ENCODE data around the gene COPS2. TPM values are rescaled to one million over a fixed set of nuclear protein-coding genes. Genes with fewer than 3 reads are reported as not detected.
A peak's percentile ranks its signal among the peaks of the same experiment; 100 is the strongest.

The COPS2 gene
- total and polyA plus RNA-seq, 9 of the 15 experiments (the other 6 are each of a cell fraction or from before 2014, with no cell fraction given), result 66.4 to 154 (median 117) TPM

DNA sequence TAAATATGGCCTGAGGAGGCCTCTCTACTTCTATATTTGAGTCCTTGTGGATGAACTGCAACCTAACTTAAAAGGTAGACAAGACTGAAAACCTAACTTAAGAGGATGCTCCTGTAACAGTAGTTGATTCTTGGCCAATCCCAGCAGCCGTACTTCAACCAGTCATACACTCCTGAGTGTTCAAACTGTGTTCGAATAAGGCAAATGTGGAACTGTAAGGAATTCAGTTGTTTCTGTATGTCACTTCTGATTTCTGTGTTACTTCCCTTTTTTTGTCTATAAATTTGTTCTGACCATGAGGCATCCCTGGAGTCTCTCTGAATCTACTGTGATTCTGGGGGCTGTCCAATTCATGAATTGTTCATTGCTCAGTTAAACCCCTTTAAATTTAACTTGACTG, 35.2 kb upstream of the COPS2 start (continued):
- TF ChIP-seq ZKSCAN3 (CRISPR knock-in tag; IDR thresholded peaks at IDR 0.05) (no peak), ELF1 (tag; IDR thresholded peaks at IDR 0.05) (no peak), ZNF134 (CRISPR knock-in tag; conservative IDR thresholded peaks at IDR 0.05) (no peak), TBP (optimal IDR thresholded peaks at IDR 0.05; ENCODE audit: low read depth, low read length) (no peak), ZKSCAN1 (IDR thresholded peaks at IDR 0.05; ENCODE audit: low read depth, low read length) (no peak), FOXM1 (IDR thresholded peaks at IDR 0.05; ENCODE audit: low read depth) (peak; percentile 93), FOXM1 (CRISPR knock-in tag; IDR thresholded peaks at IDR 0.05; ENCODE audit: low read depth) (no peak), ZNF146 (CRISPR knock-in tag; IDR thresholded peaks at IDR 0.05; ENCODE audit: unreplicated experiment) (no peak), HMG20A (CRISPR knock-in tag; conservative IDR thresholded peaks at IDR 0.05) (no peak), CC2D1A (IDR thresholded peaks at IDR 0.05) (peak; percentile 86; the same call in 1 of the 2 replicates), PPARD (CRISPR knock-in tag; IDR thresholded peaks at IDR 0.05) (no peak)
- TF ChIP-seq, protein P1, sequence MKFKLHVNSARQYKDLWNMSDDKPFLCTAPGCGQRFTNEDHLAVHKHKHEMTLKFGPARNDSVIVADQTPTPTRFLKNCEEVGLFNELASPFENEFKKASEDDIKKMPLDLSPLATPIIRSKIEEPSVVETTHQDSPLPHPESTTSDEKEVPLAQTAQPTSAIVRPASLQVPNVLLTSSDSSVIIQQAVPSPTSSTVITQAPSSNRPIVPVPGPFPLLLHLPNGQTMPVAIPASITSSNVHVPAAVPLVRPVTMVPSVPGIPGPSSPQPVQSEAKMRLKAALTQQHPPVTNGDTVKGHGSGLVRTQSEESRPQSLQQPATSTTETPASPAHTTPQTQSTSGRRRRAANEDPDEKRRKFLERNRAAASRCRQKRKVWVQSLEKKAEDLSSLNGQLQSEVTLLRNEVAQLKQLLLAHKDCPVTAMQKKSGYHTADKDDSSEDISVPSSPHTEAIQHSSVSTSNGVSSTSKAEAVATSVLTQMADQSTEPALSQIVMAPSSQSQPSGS (CRISPR knock-in tag; IDR thresholded peaks at IDR 0.05), result no peak
- TF ChIP-seq, protein P2, sequence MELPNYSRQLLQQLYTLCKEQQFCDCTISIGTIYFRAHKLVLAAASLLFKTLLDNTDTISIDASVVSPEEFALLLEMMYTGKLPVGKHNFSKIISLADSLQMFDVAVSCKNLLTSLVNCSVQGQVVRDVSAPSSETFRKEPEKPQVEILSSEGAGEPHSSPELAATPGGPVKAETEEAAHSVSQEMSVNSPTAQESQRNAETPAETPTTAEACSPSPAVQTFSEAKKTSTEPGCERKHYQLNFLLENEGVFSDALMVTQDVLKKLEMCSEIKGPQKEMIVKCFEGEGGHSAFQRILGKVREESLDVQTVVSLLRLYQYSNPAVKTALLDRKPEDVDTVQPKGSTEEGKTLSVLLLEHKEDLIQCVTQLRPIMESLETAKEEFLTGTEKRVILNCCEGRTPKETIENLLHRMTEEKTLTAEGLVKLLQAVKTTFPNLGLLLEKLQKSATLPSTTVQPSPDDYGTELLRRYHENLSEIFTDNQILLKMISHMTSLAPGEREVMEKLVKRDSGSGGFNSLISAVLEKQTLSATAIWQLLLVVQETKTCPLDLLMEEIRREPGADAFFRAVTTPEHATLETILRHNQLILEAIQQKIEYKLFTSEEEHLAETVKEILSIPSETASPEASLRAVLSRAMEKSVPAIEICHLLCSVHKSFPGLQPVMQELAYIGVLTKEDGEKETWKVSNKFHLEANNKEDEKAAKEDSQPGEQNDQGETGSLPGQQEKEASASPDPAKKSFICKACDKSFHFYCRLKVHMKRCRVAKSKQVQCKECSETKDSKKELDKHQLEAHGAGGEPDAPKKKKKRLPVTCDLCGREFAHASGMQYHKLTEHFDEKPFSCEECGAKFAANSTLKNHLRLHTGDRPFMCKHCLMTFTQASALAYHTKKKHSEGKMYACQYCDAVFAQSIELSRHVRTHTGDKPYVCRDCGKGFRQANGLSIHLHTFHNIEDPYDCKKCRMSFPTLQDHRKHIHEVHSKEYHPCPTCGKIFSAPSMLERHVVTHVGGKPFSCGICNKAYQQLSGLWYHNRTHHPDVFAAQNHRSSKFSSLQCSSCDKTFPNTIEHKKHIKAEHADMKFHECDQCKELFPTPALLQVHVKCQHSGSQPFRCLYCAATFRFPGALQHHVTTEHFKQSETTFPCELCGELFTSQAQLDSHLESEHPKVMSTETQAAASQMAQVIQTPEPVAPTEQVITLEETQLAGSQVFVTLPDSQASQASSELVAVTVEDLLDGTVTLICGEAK (IDR thresholded peaks at IDR 0.05), result no peak
- TF ChIP-seq, protein P2 (CRISPR knock-in tag; IDR thresholded peaks at IDR 0.05), result no peak
